HEK293 (cell line): ENCODE results near the gene CDON.

Experiments used
- CTCF ChIP-seq: fragments of 450-650 bp; formaldehyde crosslinking; IDR thresholded peaks from 2 replicates; pipeline ENCODE4 v1.5.1; 2016; ENCODE audit warnings: missing biosample characterization, missing genetic modification characterization
- EGR2 ChIP-seq: fragments of 450-650 bp; formaldehyde crosslinking; IDR thresholded peaks from 2 replicates; pipeline ENCODE4 v1.5.1; 2016; ENCODE audit warnings: low read depth, missing biosample characterization, missing genetic modification characterization
- KLF1 ChIP-seq: fragments of 450-650 bp; formaldehyde crosslinking; IDR thresholded peaks from 2 replicates; pipeline ENCODE4 v1.5.1; 2016; ENCODE audit warnings: missing biosample characterization, missing genetic modification characterization
- KLF8 ChIP-seq: fragments of 450-650 bp; formaldehyde crosslinking; IDR thresholded peaks from 2 replicates; pipeline ENCODE4 v1.5.1; 2016; ENCODE audit warnings: missing biosample characterization, missing genetic modification characterization
- SP2 ChIP-seq: fragments of 450-650 bp; formaldehyde crosslinking; IDR thresholded peaks from 2 replicates; pipeline ENCODE4 v1.5.1; 2016; ENCODE audit warnings: missing biosample characterization, missing genetic modification characterization
- ZNF121 ChIP-seq: fragments of 450-650 bp; formaldehyde crosslinking; IDR thresholded peaks from 2 replicates; pipeline ENCODE4 v1.5.1; 2016; ENCODE audit warnings: missing biosample characterization, missing genetic modification characterization
- ZNF175 ChIP-seq: fragments of 450-650 bp; formaldehyde crosslinking; IDR thresholded peaks from 2 replicates; pipeline ENCODE4 v1.5.1; 2016; ENCODE audit warnings: missing biosample characterization, missing genetic modification characterization
- ZNF501 ChIP-seq: fragments of 450-650 bp; formaldehyde crosslinking; IDR thresholded peaks from 2 replicates; pipeline ENCODE4 v1.5.1; 2016; ENCODE audit warnings: missing biosample characterization, missing genetic modification characterization
- ZNF692 ChIP-seq: fragments of 450-650 bp; formaldehyde crosslinking; IDR thresholded peaks from 2 replicates; pipeline ENCODE4 v1.5.1; 2016; ENCODE audit warnings: missing biosample characterization, missing genetic modification characterization
- ZNF704 ChIP-seq: fragments of 450-650 bp; formaldehyde crosslinking; IDR thresholded peaks from 2 replicates; pipeline ENCODE4 v1.5.1; 2016; ENCODE audit warnings: missing biosample characterization, missing genetic modification characterization
- ZNF747 ChIP-seq: fragments of 450-650 bp; formaldehyde crosslinking; IDR thresholded peaks from 2 replicates; pipeline ENCODE4 v1.5.1; 2016; ENCODE audit warnings: missing biosample characterization, missing genetic modification characterization
- ZSCAN16 ChIP-seq: fragments of 450-650 bp; formaldehyde crosslinking; IDR thresholded peaks from 2 replicates; pipeline ENCODE4 v1.5.1; 2016; ENCODE audit warnings: missing biosample characterization, missing genetic modification characterization

- TF ChIP-seq ZSCAN16 (tag by site-specific recombination): no peak
- no peak for TF ChIP-seq EGR2 (tag by site-specific recombination)
- TF ChIP-seq ZNF175: no peak
- TF ChIP-seq ZNF692: no peak
- TF ChIP-seq CTCF (tag by site-specific recombination): no peak
- no peak for TF ChIP-seq ZNF747 (tag by site-specific recombination)
- TF ChIP-seq KLF1 (tag by site-specific recombination): no peak
- TF ChIP-seq ZNF501: no peak
- no peak for TF ChIP-seq ZNF121 (tag by site-specific recombination)
- TF ChIP-seq KLF8 (tag by site-specific recombination): no peak
- TF ChIP-seq ZNF704: no peak
- TF ChIP-seq SP2: no peak
Measured at GRCh38 chr11:126101930-126102283, 39.2 kb upstream of the CDON start.
